ENCODE results near the gene IARS2. TPM values are rescaled to one million over a fixed set of nuclear protein-coding genes. Genes with fewer than 3 reads are reported as not detected.

The IARS2 gene
- total RNA-seq, 1 experiment from 2014 or later: 72.9 TPM

- no peaks in the 10 kb centered on the region for H3K9me3 Mint-ChIP-seq
- Histone ChIP-seq H3K79me2 (ENCODE audit: insufficient read depth, low read length) (no peaks in the 10 kb centered on the region), H2BK12ac (ENCODE audit: insufficient read length, low read depth, low read length) (no peak overlapping the region), H4K91ac (ENCODE audit: insufficient read length, low read depth, low read length) (no peak overlapping the region), H3K23ac (ENCODE audit: insufficient read length, low read depth, low read length) (no peak overlapping the region), H3K4me2 (ENCODE audit: insufficient read depth, insufficient read length, low read length) (no peak overlapping the region), H3K9me3 (ENCODE audit: control insufficient read depth, low read depth, low read length) (no peaks in the 10 kb centered on the region), H4K20me1 (ENCODE audit: control insufficient read depth, insufficient read depth, insufficient read length) (no peaks in the 10 kb centered on the region), H2BK5ac (ENCODE audit: insufficient read length, low read length) (no peak overlapping the region), H2BK15ac (ENCODE audit: low read depth, low read length) (no peak overlapping the region), H3K56ac (ENCODE audit: insufficient read length, low read depth, low read length) (no peak overlapping the region), H3K27me3 (ENCODE audit: insufficient read depth, low read length) (no peaks in the 10 kb centered on the region), H3K14ac (ENCODE audit: insufficient read depth, low read length) (no peak overlapping the region), H3K9ac (ENCODE audit: extremely low read depth, insufficient read length, low read length) (no peak overlapping the region), H2BK120ac (ENCODE audit: low read depth, low read length, poor library complexity, severe bottlenecking) (no peak overlapping the region), H3K27ac (ENCODE audit: insufficient read length, low read depth, low read length) (no peak overlapping the region), H4K5ac (ENCODE audit: insufficient read length, low read depth, low read length) (no peak overlapping the region), H2AK5ac (ENCODE audit: insufficient read length, low read length) (no peak overlapping the region), H3K4me1 (ENCODE audit: insufficient read depth, low read length) (no peaks in the 10 kb centered on the region), H3K23me2 (ENCODE audit: insufficient read length, low read depth, low read length, poor library complexity, severe bottlenecking) (no peaks in the 10 kb centered on the region), H3K4ac (ENCODE audit: low read depth, low read length) (no peak overlapping the region), H3T11ph (ENCODE audit: low read length) (no peak overlapping the region), H4K8ac (replicated peaks; ENCODE audit: insufficient read length, low read depth, low read length) (no peak overlapping the region), H3K79me1 (ENCODE audit: insufficient read depth, low read depth, low read length, poor library complexity, severe bottlenecking) (no peaks in the 10 kb centered on the region), H2BK20ac (ENCODE audit: low read depth, low read length, poor library complexity, severe bottlenecking) (no peak overlapping the region), H2AFZ (ENCODE audit: low read length) (no peak overlapping the region), H3K18ac (ENCODE audit: insufficient read length, low read depth, low read length) (no peak overlapping the region)
- peak overlapping the region in 2 of 3 experiments; percentile 3 to 85; a peak in 4 of 7 replicates for H3K27ac Mint-ChIP-seq
- peaks cover 6 to 23% (median 21%) of the 10 kb centered on the region in 3 experiments; a peak in 6 of 7 replicates for H3K36me3 Mint-ChIP-seq (ENCODE audit: insufficient read depth in 1 of 3, low read depth in 3 of 3)
- WGBS (ENCODE audit: extremely low coverage, insufficient read length, low lambda C conversion rate): no CpG with 5 or more reads among the region's 1 CpG
- H3K4me1 Mint-ChIP-seq: peaks cover 0 to 4% of the 10 kb centered on the region in 2 experiments; a peak in 1 of 4 replicates
- H3K4me3 Mint-ChIP-seq: no peak overlapping the region
- no peaks in the 10 kb centered on the region for H3K27me3 Mint-ChIP-seq (ENCODE audit: low read depth)
- no peak for DNase-seq
- TF ChIP-seq, protein P1, sequence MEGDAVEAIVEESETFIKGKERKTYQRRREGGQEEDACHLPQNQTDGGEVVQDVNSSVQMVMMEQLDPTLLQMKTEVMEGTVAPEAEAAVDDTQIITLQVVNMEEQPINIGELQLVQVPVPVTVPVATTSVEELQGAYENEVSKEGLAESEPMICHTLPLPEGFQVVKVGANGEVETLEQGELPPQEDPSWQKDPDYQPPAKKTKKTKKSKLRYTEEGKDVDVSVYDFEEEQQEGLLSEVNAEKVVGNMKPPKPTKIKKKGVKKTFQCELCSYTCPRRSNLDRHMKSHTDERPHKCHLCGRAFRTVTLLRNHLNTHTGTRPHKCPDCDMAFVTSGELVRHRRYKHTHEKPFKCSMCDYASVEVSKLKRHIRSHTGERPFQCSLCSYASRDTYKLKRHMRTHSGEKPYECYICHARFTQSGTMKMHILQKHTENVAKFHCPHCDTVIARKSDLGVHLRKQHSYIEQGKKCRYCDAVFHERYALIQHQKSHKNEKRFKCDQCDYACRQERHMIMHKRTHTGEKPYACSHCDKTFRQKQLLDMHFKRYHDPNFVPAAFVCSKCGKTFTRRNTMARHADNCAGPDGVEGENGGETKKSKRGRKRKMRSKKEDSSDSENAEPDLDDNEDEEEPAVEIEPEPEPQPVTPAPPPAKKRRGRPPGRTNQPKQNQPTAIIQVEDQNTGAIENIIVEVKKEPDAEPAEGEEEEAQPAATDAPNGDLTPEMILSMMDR (conservative IDR thresholded peaks at IDR 0.05): no peak
Observed at GRCh38 chr1:220124542-220124941, 30.6 kb downstream of the IARS2 start.
